Ishikawa (cell line): ENCODE results near the gene COG8.

Source experiments
- CEBPB ChIP-seq: IDR thresholded peaks from 2 replicates; pipeline ENCODE4 v1.6.1; 2012
- CREB1 ChIP-seq: IDR thresholded peaks from 2 replicates; pipeline ENCODE4 v1.6.1; 2012; ENCODE audit warnings: low read depth
- EP300 ChIP-seq: IDR thresholded peaks from 2 replicates; pipeline ENCODE4 v1.6.1; 2012; ENCODE audit warnings: borderline replicate concordance
- FOXM1 ChIP-seq: IDR thresholded peaks from 2 replicates; pipeline ENCODE4 v1.6.1; 2012; ENCODE audit warnings: low read depth, borderline replicate concordance
- NFIC ChIP-seq: IDR thresholded peaks from 2 replicates; pipeline ENCODE4 v1.6.1; 2012
- TCF12 ChIP-seq: IDR thresholded peaks from 2 replicates; pipeline ENCODE4 v1.6.1; 2012; ENCODE audit warnings: low read depth
- YY1 ChIP-seq: IDR thresholded peaks from 2 replicates; pipeline ENCODE4 v1.6.1; 2012; ENCODE audit warnings: low read depth
- TF ChIP-seq, protein P1 (sequence below): IDR thresholded peaks from 2 replicates; pipeline ENCODE4 v1.6.1; 2012
- TF ChIP-seq, protein P2 (sequence below): IDR thresholded peaks from 2 replicates; pipeline ENCODE4 v1.6.1; 2012; ENCODE audit warnings: low read depth, mild to moderate bottlenecking

DNA sequence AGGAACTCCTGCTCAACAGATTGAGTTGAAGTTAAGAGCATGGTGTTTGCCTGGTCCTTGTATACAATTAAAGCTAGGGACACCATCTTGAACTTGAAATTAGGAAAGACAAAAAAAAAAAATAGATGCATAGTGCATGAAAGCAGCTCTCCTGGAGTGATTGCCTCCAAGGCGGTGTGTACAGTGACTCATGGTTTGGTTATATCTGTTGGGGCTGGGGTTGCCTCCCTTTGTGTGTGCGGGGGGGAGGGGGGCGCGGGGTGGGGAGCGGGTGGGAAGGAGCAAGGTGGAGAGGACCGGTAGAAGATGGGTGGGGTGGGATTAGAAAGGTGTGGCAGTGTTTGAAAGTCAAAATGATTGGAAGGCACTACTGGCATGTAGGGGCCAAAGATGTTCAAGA, 8.9 kb upstream of the COG8 start:
- no peak for TF ChIP-seq CREB1
- TF ChIP-seq EP300: no peak
- TF ChIP-seq CEBPB: no peak
- no peak for TF ChIP-seq YY1
- TF ChIP-seq NFIC: no peak
- TF ChIP-seq, protein P1, sequence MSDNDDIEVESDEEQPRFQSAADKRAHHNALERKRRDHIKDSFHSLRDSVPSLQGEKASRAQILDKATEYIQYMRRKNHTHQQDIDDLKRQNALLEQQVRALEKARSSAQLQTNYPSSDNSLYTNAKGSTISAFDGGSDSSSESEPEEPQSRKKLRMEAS: no peak
- TF ChIP-seq TCF12: no peak
- TF ChIP-seq, protein P2, sequence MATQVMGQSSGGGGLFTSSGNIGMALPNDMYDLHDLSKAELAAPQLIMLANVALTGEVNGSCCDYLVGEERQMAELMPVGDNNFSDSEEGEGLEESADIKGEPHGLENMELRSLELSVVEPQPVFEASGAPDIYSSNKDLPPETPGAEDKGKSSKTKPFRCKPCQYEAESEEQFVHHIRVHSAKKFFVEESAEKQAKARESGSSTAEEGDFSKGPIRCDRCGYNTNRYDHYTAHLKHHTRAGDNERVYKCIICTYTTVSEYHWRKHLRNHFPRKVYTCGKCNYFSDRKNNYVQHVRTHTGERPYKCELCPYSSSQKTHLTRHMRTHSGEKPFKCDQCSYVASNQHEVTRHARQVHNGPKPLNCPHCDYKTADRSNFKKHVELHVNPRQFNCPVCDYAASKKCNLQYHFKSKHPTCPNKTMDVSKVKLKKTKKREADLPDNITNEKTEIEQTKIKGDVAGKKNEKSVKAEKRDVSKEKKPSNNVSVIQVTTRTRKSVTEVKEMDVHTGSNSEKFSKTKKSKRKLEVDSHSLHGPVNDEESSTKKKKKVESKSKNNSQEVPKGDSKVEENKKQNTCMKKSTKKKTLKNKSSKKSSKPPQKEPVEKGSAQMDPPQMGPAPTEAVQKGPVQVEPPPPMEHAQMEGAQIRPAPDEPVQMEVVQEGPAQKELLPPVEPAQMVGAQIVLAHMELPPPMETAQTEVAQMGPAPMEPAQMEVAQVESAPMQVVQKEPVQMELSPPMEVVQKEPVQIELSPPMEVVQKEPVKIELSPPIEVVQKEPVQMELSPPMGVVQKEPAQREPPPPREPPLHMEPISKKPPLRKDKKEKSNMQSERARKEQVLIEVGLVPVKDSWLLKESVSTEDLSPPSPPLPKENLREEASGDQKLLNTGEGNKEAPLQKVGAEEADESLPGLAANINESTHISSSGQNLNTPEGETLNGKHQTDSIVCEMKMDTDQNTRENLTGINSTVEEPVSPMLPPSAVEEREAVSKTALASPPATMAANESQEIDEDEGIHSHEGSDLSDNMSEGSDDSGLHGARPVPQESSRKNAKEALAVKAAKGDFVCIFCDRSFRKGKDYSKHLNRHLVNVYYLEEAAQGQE: no peak
- no peak for TF ChIP-seq FOXM1
